GM13976 (cell line): ENCODE measurements around the gene HPDL.

Source experiments
- DNase-seq: peaks from one replicate; pipeline ENCODE4 v3.0.0; 2012; ENCODE audit warnings: low spot score
- in situ Hi-C: fragments of 300-500 bp; cut with MboI; formaldehyde crosslinking; loops from one replicate; pipeline ENCODE4 v1.12.0; 2022; ENCODE audit warnings: low sequenced_read_pairs, mixed read lengths, inconsistent platforms; ENCODE audit not compliant: unreplicated experiment
- TF ChIP-seq, protein P1 (sequence below): IDR thresholded peaks from 2 replicates; pipeline ENCODE4 v1.5.1; 2012; ENCODE audit warnings: borderline replicate concordance, mild to moderate bottlenecking; ENCODE audit not compliant: insufficient read depth; ENCODE audit errors: extremely low read depth, missing control alignments, control extremely low read depth

HPDL gene

DNA sequence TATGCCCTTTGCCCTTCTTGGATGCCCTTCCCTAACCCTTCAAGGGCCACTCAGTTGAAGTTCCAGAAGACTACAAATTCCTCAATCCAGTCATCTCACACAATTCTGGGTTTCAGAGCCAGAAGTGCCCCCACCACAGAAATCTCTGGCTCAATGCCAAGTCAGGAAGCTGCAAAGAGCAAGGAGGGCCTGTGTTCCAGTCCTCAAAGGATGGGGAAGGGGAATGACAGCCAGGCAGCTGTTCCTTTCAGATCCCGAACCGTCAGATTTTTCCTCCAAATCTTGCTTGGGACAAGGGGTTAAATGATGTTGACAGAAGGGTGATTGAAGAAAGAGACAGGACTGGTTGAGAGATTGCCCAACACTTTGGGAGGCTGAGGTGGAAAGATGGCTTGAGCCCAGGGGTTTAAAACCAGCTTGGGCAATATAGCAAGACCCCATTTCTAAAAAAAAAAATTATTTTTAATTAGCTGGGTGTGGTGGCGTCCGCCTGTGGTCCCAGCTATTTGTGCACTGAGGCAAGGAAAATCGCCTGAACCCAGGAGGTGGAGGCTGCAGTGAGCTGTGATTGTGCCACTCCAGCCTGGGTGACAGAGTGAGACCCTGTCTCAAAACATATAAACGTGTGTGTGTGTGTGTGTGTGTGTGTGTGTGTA is 716 bp upstream of the HPDL start:
- TF ChIP-seq, protein P1, sequence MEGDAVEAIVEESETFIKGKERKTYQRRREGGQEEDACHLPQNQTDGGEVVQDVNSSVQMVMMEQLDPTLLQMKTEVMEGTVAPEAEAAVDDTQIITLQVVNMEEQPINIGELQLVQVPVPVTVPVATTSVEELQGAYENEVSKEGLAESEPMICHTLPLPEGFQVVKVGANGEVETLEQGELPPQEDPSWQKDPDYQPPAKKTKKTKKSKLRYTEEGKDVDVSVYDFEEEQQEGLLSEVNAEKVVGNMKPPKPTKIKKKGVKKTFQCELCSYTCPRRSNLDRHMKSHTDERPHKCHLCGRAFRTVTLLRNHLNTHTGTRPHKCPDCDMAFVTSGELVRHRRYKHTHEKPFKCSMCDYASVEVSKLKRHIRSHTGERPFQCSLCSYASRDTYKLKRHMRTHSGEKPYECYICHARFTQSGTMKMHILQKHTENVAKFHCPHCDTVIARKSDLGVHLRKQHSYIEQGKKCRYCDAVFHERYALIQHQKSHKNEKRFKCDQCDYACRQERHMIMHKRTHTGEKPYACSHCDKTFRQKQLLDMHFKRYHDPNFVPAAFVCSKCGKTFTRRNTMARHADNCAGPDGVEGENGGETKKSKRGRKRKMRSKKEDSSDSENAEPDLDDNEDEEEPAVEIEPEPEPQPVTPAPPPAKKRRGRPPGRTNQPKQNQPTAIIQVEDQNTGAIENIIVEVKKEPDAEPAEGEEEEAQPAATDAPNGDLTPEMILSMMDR, result no peak
- DNase-seq, result no peak
- in situ Hi-C loops, result no loop called here

DNA sequence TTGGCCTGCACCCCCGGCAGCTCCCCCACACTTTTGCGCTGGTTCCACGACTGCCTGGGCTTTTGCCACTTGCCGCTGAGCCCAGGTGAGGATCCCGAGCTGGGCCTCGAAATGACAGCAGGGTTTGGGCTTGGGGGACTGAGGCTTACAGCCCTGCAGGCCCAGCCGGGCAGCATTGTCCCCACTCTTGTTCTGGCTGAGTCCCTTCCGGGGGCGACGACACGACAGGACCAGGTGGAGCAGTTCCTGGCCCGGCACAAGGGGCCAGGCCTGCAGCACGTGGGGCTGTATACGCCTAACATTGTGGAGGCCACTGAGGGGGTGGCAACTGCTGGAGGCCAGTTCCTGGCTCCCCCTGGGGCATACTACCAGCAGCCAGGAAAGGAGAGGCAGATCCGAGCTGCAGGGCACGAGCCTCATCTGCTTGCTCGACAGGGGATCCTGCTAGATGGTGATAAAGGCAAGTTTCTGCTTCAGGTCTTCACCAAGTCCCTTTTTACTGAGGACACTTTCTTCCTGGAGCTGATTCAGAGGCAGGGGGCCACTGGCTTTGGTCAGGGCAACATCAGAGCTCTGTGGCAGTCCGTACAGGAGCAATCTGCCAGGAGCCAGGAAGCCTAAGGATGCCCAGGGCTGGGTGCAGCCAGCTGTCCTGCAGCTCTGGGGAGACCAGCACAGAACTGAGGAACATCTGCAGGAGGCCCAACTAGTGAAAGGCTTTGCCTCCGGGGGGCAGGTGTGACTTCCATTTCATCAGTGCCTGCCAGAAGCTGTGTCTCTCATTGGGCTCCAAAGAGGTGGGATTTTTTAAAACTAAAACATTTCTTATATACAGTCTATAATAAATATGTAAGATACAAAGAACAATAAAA is 1.2 kb downstream of the HPDL start:
- TF ChIP-seq, protein P1, result no peak
- in situ Hi-C loops, result no loop called here
- peak; percentile 58 for DNase-seq

DNA sequence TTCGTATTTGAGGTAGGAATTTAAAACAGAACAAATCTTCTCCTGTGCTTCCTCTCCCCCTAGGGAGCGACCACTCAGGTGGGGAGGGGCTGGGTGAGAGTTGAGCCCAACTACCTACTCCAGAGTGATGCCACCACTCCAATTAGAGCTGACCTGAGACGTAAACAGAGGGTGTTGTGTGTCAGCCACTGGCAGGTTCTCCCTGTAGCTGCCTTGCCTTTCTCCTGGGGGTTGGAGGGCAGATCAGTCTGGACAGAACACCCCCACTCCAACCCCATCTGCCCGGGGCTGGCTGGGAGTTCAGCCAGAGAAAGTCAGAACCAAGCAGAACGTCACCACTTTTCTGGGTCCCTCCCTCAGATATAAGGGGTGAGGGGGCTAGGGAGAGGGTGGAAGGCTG is 2.0 kb downstream of the HPDL start:
- TF ChIP-seq, protein P1, result no peak
- in situ Hi-C loops, result no loop called here
- DNase-seq, result no peak

DNA sequence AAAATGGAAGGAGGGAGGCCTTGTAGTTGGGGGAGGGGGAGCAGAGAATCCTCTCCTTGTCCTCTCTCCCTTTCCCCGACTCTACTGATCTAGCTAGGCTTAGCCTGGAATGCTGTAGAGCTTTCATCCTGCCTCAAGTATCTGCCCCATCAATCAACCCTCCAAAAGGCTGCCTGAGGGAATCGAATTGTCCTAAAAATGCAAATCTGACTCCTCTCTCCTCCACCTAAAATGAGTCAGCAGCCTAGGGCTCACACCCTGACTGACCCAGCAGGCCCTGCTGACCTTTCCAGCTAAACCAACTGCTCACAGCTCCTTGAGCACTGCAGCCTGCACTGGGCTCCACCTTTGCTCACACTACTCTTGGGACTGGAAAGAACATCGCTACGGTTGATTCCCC is 2.8 kb downstream of the HPDL start:
- in situ Hi-C loops, result no loop called here
- TF ChIP-seq, protein P1, result no peak

DNA sequence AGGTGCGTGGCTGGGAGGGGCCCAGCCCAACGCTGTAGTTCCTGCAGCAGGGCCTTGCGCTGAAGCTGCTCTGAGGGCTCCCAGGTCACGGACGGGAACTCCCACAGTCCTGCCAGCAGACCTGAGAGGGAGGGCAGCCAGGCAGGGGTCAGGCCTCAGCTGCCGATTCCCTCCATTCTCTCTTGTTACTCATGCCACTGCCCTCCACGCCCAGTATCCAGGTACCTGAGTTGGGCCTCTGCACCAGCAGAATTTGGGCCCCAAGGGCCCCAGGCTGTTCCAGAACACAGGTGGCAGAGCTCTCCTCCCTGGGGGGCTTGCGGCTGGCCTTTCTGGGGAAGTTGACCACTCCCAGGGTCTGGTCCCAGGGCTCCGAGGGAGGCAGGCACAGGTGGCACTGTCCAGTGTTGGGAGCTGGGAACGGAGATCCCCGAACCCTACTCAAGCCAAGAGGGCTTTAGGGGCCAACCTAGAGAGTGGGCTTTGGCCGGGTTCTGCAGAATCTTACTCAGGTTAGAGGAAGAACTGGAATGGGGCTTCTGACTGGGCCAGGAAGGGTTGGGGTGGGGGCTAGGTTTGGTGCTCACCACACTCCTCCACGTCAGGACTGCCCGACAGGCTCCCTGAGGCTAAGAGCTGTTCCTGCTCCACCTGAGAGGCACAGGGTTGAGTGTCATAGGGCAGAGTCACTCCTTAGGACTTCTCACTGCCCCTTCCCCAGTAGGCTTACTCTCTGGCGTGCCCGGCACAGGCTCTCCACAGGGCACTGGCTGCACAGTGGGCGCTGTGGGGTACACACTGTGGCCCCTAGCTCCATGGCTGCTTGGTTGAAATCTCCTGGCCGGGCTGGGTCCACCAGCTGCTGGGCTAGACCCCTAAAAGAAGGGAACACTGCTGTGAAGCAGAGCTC is 5.0 kb downstream of the HPDL start:
- TF ChIP-seq, protein P1, result no peak
- DNase-seq, result no peak
- in situ Hi-C loops, result no loop called here

More for the DNA sequence above, 2.8 kb downstream of the HPDL start:
- no peak for DNase-seq

DNA sequence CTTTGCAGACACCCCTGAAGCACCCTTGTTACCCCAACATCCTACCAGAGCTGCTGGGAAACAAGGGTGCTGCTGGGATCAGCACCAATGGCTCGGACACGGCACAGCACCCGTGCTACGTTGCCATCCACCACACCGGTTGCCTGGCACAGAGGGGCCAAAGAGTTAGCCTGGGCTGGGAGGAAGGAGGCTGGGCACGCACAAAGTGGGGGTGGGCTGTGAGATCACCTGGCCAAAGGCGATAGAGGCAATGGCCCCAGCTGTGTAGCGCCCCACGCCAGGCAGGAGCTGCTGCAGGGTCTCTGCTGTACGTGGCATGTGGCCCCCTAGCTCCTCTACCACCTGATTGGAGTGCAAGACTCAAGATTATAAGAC is 5.6 kb downstream of the HPDL start:
- TF ChIP-seq, protein P1, result no peak
- in situ Hi-C loops, result no loop called here
- no peak for DNase-seq
